Cardiac muscle cell (in vitro differentiated cells and primary cell): ENCODE measurements around the gene DENND4A. TPM values are rescaled to one million over a fixed set of nuclear protein-coding genes. Genes with fewer than 3 reads are reported as not detected.

Experiments
- DNase-seq, 2 donors: peaks; one replicate each; pipeline versions ENCODE4 v3.0.0 to v3.0.0-alpha.2; 2010 to 2017; ENCODE audit warnings: low read depth in 1 of 2, low spot score in 1 of 2
- H3K27ac ChIP-seq: fragments of 200-600 bp; sonication (generic); 2 replicates; pipeline ENCODE4 v1.5.1; 2016
- H3K27me3 ChIP-seq: fragments of 200-600 bp; sonication (generic); 2 replicates; pipeline ENCODE4 v1.6.0; 2016; ENCODE audit warnings: control low read depth
- H3K36me3 ChIP-seq: fragments of 200-600 bp; sonication (generic); 2 replicates; pipeline ENCODE4 v1.5.1; 2016; ENCODE audit warnings: control low read depth
- H3K4me1 ChIP-seq: fragments of 200-600 bp; sonication (generic); 2 replicates; pipeline ENCODE4 v1.8.1; 2017; ENCODE audit warnings: low read depth, mild to moderate bottlenecking, mixed run types
- H3K4me3 ChIP-seq: fragments of 200-600 bp; sonication (generic); 2 replicates; pipeline ENCODE4 v1.5.1; 2016; ENCODE audit warnings: mild to moderate bottlenecking
- H3K9me3 ChIP-seq: fragments of 200-600 bp; sonication (generic); 2 replicates; pipeline ENCODE4 v1.5.1; 2017; ENCODE audit warnings: low read depth, mild to moderate bottlenecking, control low read depth
- polyA plus RNA-seq: library from polyadenylated mRNA; unstranded; fragments of >200 nt; fragmentation: Nextera tagmentation; extraction: Ambion mirVana; gene quantifications from 2 replicates; pipeline ENCODE4 v1.2.1, GENCODE V29; 2016
- total RNA-seq: library from RNA; depleted of rRNA; stranded (reverse); fragments of >200 nt; gene quantifications from 2 replicates; pipeline ENCODE4 v1.2.3, GENCODE V29; 2016
- TF ChIP-seq, protein P1 (sequence below): IDR thresholded peaks from 2 replicates; pipeline ENCODE4 v1.5.1; 2012; ENCODE audit warnings: low read depth, mild to moderate bottlenecking, low read length

The DENND4A gene
- total RNA-seq (4.7 and 7.7 TPM in 2 replicates), polyA plus RNA-seq (3.5 and 7.4 TPM in 2 replicates)

GRCh38 chr15:65792138-65792987 lies at the start of gene DENND4A:
Gene DENND4A, minus strand, starts transcription at chr15:65792293. Its CDS starts 35,843 bp downstream, at chr15:65756450.
- Histone ChIP-seq H3K4me3 (peak within 1 kb of the TSS; percentile 89), H3K36me3 (no peaks in the 10 kb centered on the region), H3K27ac (peak within 1 kb of the TSS; percentile 92), H3K4me1 (no peaks in the 10 kb centered on the region), H3K27me3 (no peaks in the 10 kb centered on the region), H3K9me3 (no peaks in the 10 kb centered on the region)
- DNase-seq: peak; percentile 98 to 99
- TF ChIP-seq, protein P1, sequence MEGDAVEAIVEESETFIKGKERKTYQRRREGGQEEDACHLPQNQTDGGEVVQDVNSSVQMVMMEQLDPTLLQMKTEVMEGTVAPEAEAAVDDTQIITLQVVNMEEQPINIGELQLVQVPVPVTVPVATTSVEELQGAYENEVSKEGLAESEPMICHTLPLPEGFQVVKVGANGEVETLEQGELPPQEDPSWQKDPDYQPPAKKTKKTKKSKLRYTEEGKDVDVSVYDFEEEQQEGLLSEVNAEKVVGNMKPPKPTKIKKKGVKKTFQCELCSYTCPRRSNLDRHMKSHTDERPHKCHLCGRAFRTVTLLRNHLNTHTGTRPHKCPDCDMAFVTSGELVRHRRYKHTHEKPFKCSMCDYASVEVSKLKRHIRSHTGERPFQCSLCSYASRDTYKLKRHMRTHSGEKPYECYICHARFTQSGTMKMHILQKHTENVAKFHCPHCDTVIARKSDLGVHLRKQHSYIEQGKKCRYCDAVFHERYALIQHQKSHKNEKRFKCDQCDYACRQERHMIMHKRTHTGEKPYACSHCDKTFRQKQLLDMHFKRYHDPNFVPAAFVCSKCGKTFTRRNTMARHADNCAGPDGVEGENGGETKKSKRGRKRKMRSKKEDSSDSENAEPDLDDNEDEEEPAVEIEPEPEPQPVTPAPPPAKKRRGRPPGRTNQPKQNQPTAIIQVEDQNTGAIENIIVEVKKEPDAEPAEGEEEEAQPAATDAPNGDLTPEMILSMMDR: no peak

DNA sequence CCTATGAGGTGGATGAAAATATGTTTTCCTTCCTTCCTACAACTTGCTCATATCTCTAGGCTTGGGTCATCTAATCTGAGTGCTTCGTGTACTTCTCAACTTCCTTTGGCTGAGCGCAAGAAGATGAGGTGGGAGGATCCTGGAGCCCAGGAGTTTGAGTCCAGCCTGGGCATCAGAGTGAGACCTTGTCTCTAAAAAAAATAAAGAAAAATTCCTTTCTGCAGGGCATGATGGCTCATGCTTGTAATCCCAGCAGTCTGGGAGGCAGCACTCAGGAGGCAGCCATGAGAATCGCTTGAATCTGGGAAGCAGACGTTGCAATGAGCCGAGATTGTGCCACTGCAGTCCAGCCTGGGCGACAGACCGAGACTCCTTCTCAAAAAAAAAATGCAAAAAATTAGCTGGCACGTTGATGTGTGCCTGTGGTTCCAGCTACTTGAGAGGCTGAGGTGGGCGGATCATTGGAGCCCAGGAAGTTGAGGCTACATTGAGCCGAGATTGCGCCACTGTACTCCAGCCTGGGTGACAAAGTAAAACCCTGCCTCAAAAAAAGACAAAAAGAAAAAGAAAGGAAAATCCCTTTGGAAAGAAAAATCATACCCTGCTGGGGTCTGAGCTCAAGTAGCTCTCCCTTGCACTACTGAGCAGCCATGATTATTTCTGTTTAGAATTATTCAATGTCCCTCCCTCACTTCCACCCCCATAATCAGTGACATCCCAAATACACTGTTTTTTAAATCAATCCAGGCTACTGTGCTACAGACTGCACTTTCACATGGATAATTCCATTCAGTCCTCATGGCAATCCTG lies 49.2 kb upstream of the DENND4A start:
- no peaks in the 10 kb centered on the region for H3K27me3 ChIP-seq
- no peaks in the 10 kb centered on the region for H3K9me3 ChIP-seq
- TF ChIP-seq, protein P1: no peak
- DNase-seq: peak in 1 of 2 donors; percentile 67
- no peaks in the 10 kb centered on the region for H3K36me3 ChIP-seq
- H3K27ac ChIP-seq: no peak overlapping the region
- H3K4me3 ChIP-seq: no peak overlapping the region
- peaks cover 7% of the 10 kb centered on the region for H3K4me1 ChIP-seq

DNA sequence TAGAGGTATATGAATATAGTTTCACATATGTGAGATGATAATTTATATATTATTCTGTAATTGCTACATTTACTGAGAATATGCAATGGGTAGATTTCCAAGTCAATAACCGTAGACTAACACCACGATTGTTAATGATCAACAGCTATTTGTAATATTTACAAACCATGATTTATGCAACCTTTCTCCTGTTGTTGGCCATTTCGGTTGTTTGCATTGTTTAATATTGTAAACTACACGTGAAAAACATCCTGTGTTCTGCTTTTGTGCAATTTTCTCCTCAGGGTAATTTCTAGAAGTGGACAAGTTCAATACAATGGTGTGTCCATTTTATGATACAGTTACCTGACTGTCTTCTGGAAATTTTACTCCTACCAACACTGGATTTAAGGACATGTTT lies 47.9 kb upstream of the DENND4A start:
- H3K36me3 ChIP-seq: no peaks in the 10 kb centered on the region
- DNase-seq: no peak
- H3K4me3 ChIP-seq: no peak overlapping the region
- H3K27ac ChIP-seq: no peak overlapping the region
- H3K4me1 ChIP-seq: peaks cover 7% of the 10 kb centered on the region
- H3K9me3 ChIP-seq: no peaks in the 10 kb centered on the region
- TF ChIP-seq, protein P1: no peak
- H3K27me3 ChIP-seq: no peaks in the 10 kb centered on the region

DNA sequence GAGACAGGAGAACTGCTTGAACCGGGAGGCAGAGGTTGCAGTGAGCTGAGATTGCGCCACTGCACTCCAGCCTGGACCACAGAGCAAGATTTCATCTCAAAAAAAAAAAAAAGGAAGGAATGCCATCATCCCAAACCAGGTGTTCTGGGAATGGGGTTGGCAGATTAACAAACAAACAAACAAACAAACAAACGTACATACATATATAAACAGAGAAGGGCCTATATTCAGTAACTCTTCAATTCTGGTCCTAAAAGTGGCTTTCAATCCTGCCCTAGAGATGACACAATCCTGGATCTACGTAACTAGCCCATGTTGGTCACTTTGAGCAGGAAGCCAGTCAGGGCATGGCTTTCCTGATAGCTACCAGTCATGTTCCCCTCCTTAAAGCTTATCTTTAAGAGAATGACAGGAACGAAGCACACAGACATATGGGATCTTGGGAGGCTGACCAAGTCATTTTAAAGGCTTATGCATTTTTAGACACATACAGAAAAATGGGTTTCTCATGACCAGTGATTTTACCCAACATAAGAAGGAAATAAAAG lies 47.3 kb upstream of the DENND4A start:
- Histone ChIP-seq H3K27ac (no peak overlapping the region), H3K27me3 (no peaks in the 10 kb centered on the region), H3K9me3 (no peaks in the 10 kb centered on the region), H3K36me3 (no peaks in the 10 kb centered on the region), H3K4me3 (no peak overlapping the region), H3K4me1 (peaks cover 7% of the 10 kb centered on the region)
- TF ChIP-seq, protein P1: no peak
- DNase-seq: no peak
